WI38 (cell line): Measurements from ENCODE around the gene ACKR2.

Source experiments
- H3K4me3 ChIP-seq: 2 replicates; pipeline ENCODE4 v1.5.1; 2011; ENCODE audit warnings: low read depth, mild to moderate bottlenecking, control low read depth, low read length
- CTCF ChIP-seq: IDR thresholded peaks from 2 replicates; pipeline ENCODE4 v1.5.1; 2012; ENCODE audit warnings: low read depth, mild to moderate bottlenecking, control low read depth, low read length

Gene ACKR2

GRCh38 chr3:42851228-42851834, 42.1 kb downstream of the ACKR2 start:
- no peak overlapping the region for H3K4me3 ChIP-seq
- TF ChIP-seq CTCF: no peak

GRCh38 chr3:42852441-42852840, 43.2 kb downstream of the ACKR2 start:
- no peak for TF ChIP-seq CTCF
- H3K4me3 ChIP-seq: no peak overlapping the region

- H3K4me3 ChIP-seq: no peak overlapping the region
- TF ChIP-seq CTCF: no peak
Measured at GRCh38 chr3:42853056-42853455, 43.8 kb downstream of the ACKR2 start.

GRCh38 chr3:42853739-42854302, 44.6 kb downstream of the ACKR2 start:
- H3K4me3 ChIP-seq: no peak overlapping the region
- TF ChIP-seq CTCF: no peak

- H3K4me3 ChIP-seq: no peak overlapping the region
- no peak for TF ChIP-seq CTCF
Measured at GRCh38 chr3:42855219-42855546, 45.9 kb downstream of the ACKR2 start.

- TF ChIP-seq CTCF: no peak
- H3K4me3 ChIP-seq: no peak overlapping the region
Measured at GRCh38 chr3:42855547-42856380, 46.5 kb downstream of the ACKR2 start.

GRCh38 chr3:42856544-42856943, 47.3 kb downstream of the ACKR2 start:
- H3K4me3 ChIP-seq: no peak overlapping the region
- no peak for TF ChIP-seq CTCF
